Measurements from ENCODE around the gene SLC16A13.
A peak's percentile ranks its signal among the peaks of the same experiment; 100 is the strongest.
"Not testable (repeated sequence)": the region's sequence is repeated elsewhere in the genome, so short reads cannot be mapped to it uniquely, and the experiment has no call there.

SLC16A13 gene

GRCh38 chr17:7035591-7036368, at the start of gene SLC16A13:
SLC16A13 (plus strand) TSS chr17:7036015; CDS start chr17:7036383, 368 bp downstream.
- DNase-seq, result peak; percentile 53

GRCh38 chr17:6986676-6987075, 49.1 kb upstream of the SLC16A13 start:
- no peak for DNase-seq

DNA sequence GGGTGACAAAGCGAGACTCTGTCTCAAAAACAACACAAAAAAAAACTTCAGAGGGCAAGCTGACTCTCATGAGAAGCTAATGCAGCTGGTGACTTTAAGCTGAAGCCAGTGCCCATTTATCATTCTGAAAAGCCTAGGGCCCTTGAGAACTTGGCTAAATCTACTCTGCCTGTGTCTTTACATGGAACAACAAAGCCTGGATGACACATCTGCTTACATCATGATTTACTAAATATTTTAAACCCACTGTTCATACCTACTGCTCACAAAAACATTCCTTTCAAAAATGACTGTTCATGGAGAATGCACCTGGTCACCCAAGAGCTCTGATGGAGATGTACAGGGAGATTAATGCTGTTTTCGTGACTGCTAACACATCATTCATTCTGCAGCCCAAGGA, 46.0 kb upstream of the SLC16A13 start:
- no peak for DNase-seq

DNA sequence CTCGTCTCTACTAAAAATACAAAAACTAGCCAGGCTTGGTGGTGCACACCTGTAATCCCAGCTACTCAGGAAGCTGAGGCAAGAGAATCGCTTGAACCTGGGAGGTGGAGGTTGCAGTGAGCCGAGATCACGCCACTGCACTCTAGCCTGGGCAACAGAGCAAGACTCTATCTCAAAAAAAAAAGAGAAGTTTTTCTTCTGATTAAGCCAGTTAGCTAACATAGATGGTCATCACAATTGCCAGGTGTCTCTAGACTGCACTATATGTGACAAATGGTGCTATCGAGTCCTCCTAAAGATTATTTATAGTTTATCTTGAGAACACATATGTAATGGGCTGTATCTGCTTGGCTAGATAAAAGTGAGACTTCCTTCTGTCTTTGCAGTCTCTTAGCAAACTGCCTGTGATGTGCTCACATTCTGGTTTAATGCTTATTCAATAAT, 42.2 kb upstream of the SLC16A13 start:
- DNase-seq, result not testable (repeated sequence)

- no peak for DNase-seq
Observed at GRCh38 chr17:6994118-6994598, 41.7 kb upstream of the SLC16A13 start.

GRCh38 chr17:6994666-6995256, 41.1 kb upstream of the SLC16A13 start:
- DNase-seq, result no peak

GRCh38 chr17:6995500-6996255, 40.1 kb upstream of the SLC16A13 start, which contains the start of gene ALOX12:
ALOX12 (plus strand) TSS chr17:6996049; CDS start chr17:6996118, 69 bp downstream.
- no peak for DNase-seq

DNA sequence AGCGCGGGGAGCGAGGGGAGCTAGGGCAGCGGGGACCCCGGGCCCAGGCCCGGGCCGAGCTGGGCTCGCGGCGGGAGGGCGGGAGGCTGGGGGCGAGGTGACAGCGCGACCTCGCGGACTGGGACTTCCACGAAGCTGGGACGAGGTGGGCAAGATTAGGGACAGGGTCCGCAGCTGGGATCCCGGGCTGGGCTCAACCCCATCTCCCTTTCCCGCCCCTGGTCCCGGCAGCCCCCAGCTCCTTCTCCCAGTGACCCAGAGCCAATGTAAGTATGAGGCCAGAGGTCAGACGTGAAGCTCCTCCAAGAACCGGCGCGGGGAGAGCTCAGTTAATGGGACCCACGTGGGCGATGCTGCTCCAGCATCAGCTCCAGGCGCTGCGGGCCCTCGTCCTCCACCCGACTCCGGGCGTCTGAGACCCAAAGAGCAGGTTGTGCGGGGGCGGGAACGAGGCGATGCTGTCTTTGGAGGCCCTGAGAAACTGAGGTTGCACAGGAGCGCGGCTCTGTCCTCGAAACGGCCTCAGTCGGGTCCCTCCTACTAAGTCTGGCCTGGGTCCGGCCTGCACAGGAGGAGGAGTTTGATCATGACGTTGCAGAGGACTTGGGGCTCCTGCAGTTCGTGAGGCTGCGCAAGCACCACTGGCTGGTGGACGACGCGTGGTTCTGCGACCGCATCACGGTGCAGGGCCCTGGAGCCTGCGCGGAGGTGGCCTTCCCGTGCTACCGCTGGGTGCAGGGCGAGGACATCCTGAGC, 39.4 kb upstream of the SLC16A13 start:
- DNase-seq, result no peak

- no peak for DNase-seq
Observed at GRCh38 chr17:6997171-6997570, 38.6 kb upstream of the SLC16A13 start.

DNA sequence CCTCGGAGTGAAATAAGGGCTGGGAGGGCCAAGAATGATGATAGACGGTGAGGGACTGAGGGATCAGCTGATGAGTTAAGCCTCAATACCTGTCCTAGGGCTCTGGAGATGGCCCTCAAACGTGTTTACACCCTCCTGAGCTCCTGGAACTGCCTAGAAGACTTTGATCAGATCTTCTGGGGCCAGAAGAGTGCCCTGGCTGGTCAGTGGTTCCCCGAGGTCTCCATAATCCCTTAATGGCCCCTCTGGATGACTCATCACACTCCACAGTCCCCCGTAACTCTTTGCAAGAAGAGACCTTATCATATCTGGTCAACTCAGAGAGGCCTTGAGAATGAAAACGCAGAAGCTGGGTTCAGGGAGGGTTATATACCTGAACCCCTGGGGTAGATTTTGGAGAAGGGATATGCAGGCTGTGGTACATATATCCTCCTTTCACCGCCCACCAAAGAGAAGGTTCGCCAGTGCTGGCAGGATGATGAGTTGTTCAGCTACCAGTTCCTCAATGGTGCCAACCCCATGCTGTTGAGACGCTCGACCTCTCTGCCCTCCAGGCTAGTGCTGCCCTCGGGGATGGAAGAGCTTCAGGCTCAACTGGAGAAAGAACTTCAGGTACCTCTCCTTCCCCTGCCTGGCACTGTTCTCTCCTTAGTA, 36.8 kb upstream of the SLC16A13 start:
- DNase-seq, result no peak

DNA sequence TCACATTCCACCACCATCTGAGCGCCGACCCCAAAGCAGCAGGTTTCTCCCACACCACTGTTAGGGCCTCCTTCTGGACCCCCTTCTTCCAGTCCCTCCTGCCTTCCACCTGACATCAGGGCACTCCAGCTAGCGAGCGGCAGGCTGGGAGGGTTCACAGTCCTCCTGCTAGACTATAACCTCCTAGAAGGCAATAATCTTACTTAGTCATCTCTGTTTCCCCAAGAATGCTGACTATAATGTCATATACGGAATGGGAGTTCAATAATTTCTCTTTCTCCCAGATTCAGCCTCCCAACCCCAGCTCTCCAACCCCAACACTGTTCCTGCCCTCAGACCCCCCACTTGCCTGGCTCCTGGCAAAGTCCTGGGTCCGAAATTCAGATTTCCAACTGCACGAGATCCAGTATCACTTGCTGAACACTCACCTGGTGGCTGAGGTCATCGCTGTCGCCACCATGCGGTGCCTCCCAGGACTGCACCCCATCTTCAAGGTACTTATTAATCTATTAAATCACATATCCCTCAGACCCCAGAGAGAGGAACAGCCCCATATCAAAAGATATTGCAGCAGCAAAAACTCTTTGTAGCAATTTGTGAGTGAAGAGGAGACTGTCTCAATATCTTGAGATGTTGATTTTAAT, 34.4 kb upstream of the SLC16A13 start:
- DNase-seq, result no peak

DNA sequence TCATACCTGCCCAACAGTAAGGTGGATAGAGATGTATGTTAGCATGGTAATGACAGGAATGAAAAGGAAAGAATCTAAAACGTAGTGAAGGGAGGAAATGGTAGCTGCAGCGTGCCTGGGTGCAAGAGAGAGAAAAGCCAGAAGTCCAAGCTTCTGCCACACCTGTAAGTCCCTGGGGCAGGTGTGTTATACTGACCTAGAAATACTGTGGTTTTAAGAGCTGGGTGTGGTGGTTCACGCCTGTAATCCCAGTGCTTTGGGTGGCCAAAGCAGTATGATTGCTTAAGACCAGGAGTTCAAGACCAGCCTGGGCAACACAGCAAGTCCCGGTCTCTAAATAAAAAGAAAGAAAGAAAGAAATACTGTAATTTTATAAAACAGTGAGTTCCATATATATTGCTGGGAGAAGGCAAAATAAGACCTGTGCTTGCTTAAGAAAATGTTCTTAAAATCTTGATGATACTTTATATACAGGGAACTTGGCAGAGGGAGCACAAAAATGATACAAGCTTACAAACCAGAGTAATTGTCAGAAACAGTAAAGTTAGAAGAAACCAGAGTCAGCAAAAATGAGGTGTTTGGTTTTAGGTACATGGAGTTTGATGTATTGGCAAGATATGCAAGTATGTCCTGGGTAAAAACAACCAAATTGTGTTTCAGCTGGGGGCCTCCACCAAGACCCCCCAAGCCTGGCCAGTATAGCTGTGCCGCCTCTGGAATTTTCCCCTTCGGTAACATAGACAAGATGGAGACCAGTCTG, 33.3 kb upstream of the SLC16A13 start:
- DNase-seq, result no peak

GRCh38 chr17:7003745-7004144, 32.1 kb upstream of the SLC16A13 start:
- no peak for DNase-seq

DNA sequence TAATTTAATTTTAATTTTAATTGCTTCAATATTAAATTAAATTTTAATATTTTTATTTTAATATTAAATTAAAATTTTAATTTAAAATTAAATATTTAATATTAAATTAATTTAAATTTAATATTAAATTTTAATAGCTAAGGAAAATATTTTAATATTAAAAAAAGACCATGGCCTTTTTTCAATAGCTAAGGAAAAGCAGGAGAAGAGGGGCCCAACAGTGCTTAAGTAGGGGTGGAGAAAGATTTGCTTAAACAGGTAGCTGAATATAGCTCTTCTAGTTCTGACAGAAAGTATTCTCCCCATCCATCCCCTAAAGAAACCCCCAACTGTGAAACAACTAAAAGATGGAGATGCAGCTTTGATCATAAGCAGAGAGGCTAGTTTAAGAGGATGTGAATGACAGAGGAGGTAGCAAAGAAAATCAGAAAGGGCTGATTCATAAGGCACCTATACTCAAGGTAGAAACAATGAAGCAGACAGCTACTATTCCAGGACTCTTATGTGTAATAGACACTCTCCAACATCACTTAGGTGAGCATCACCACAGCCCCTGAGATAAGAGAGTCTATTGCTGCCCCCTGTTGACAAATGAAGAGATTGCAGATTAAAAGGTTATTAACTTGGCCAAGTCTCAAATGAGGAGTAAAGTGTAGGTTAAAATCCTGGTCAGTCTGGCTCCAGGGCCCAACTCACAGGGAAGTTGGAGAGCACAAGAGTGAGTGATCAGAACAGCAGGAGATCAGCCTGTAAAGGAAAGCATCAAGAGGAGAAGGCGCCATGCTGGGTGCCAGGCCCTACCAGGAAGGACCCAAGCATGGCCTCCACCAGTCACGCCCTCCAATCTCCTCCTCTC, 31.2 kb upstream of the SLC16A13 start:
- DNase-seq, result no peak

DNA sequence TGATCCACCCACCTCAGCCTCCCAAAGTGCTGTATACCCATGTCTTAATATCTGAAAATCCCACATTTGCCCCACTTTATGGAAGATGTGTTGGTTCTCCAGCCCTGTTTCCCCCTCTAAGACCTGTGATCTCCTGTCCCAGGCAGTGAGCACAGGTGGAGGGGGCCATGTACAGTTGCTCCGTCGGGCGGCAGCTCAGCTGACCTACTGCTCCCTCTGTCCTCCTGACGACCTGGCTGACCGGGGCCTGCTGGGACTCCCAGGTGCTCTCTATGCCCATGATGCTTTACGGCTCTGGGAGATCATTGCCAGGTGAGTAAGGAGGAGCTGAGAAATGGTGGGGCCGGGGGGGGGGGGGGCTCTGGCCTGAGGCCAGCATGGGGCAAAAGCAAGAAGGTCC, 30.1 kb upstream of the SLC16A13 start:
- no peak for DNase-seq

- no peak for DNase-seq
Observed at GRCh38 chr17:7007143-7007542, 28.7 kb upstream of the SLC16A13 start.

DNA sequence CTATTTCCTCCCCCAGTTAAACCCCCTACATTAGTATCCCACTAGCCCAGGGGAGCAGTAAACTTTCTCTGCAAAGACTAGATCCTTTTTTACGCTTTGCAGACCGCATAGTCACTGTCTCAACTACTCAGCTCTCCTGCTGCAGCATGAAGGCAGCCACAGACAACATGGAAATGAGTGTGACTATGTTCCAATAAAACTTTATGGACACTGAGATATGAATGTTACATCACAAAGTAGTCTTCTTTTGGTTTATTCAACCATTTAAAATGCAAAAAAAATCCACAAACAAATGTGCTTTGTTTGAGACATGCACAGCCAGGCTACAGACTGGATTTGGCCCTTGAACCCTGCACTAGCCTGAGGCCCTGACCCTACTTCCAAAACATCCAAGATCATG, 25.3 kb upstream of the SLC16A13 start:
- no peak for DNase-seq

DNA sequence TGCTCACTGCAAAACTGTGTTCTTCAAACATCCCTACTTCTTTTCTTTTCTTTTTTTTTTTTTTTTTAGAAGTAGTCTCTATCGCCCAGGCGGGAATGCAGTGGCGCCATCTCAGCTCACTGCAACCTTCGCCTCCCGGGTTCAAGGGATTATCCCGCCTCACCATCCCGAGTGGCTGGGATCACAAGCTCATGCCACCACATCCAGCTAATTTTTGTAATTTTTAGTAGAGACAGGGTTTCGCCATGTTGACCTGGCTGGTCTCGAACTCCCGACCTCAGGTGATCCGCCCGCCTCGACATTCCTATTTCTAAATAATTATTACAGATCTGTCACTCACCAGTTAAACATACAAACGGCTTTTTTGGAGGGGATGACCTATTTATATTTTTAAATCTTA, 24.4 kb upstream of the SLC16A13 start:
- no peak for DNase-seq

GRCh38 chr17:7011942-7012254, 23.9 kb upstream of the SLC16A13 start:
- DNase-seq, result no peak
